ENCODE measurements around the gene DDAH1.

DDAH1 gene

GRCh38 chr1:85467929-85468540, 3.1 kb upstream of the DDAH1 start:
- no peak for DNase-seq

GRCh38 chr1:85467036-85467435, 2.1 kb upstream of the DDAH1 start:
- DNase-seq: no peak

- DNase-seq: no peak
These were observed 801 bp upstream of the DDAH1 start for GRCh38 chr1:85465786-85466134.

- peak; percentile 90 for DNase-seq
These were observed 361 bp downstream of the DDAH1 start for GRCh38 chr1:85464497-85465098.

- no peak for DNase-seq
These were observed 1.0 kb downstream of the DDAH1 start for GRCh38 chr1:85463731-85464496.

- DNase-seq: no peak
These were observed 1.9 kb downstream of the DDAH1 start for GRCh38 chr1:85462931-85463649.

GRCh38 chr1:85461216-85461918, 3.6 kb downstream of the DDAH1 start:
- DNase-seq: no peak

- no peak for DNase-seq
These were observed 4.3 kb downstream of the DDAH1 start for GRCh38 chr1:85460555-85461088.

- DNase-seq: no peak
These were observed 5.7 kb downstream of the DDAH1 start for GRCh38 chr1:85459290-85459689.

GRCh38 chr1:85454214-85454613, 10.7 kb downstream of the DDAH1 start:
- DNase-seq: no peak

- no peak for DNase-seq
These were observed 11.2 kb downstream of the DDAH1 start for GRCh38 chr1:85453640-85454194.

- peak; percentile 58 for DNase-seq
These were observed 12.0 kb downstream of the DDAH1 start for GRCh38 chr1:85452948-85453347.

GRCh38 chr1:85451236-85451830, 13.6 kb downstream of the DDAH1 start:
- DNase-seq: no peak

- DNase-seq: no peak
These were observed 14.1 kb downstream of the DDAH1 start for GRCh38 chr1:85450832-85451231.

GRCh38 chr1:85449356-85449755, 15.6 kb downstream of the DDAH1 start:
- no peak for DNase-seq

- no peak for DNase-seq
These were observed 16.6 kb downstream of the DDAH1 start for GRCh38 chr1:85448358-85448757.

- DNase-seq: no peak
These were observed 17.7 kb downstream of the DDAH1 start for GRCh38 chr1:85447006-85447943.

- no peak for DNase-seq
These were observed 19.1 kb downstream of the DDAH1 start for GRCh38 chr1:85445906-85446305.

GRCh38 chr1:85444381-85444780, 20.6 kb downstream of the DDAH1 start:
- no peak for DNase-seq

- no peak for DNase-seq
These were observed 24.3 kb downstream of the DDAH1 start for GRCh38 chr1:85440612-85441011.

GRCh38 chr1:85438353-85438752, 26.6 kb downstream of the DDAH1 start:
- DNase-seq: no peak
